Neural cell (in vitro differentiated cells): ENCODE results near the gene PGC.

Experiments
- EZH2 ChIP-seq: fragments of 200-600, 300-800 bp; shearing (Covaris generic), sonication (generic); IDR thresholded peaks from 2 replicates; pipeline ENCODE4 v1.6.1; 2014; ENCODE audit warnings: antibody characterized with exemption, low read length, borderline replicate concordance, mild to moderate bottlenecking; ENCODE audit not compliant: insufficient read depth, poor library complexity, severe bottlenecking
- MXI1 ChIP-seq: fragments of 450-650 bp; conservative IDR thresholded peaks from 2 replicates; pipeline ENCODE4 v1.6.1; 2014; ENCODE audit warnings: antibody characterized with exemption, mild to moderate bottlenecking; ENCODE audit not compliant: poor library complexity, severe bottlenecking
- TF ChIP-seq, protein P1 (sequence below): fragments of 450-650 bp; IDR thresholded peaks from 2 replicates; pipeline ENCODE4 v1.5.1; 2014; ENCODE audit warnings: antibody characterized with exemption, mild to moderate bottlenecking, moderate library complexity; ENCODE audit not compliant: poor library complexity, severe bottlenecking

DNA sequence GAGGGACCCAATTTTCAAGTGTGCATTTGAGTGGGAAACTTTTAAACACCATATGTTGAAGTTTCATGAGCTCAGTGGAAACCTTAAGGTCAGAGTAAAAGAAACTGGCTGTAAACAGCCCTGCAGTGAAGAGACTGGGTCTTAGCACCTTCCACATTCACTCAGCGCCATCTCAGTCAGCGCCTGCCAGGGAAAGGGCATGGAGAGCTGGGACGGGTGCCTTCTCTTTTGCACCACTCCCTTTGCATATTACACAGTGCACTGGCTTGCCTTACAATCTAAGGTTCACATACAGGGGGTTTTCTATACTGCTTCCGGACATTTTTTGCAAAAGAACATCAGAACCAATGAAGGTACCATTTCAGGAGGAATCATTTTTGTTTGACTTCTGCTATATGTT is 44.8 kb upstream of the PGC start:
- TF ChIP-seq, protein P1, sequence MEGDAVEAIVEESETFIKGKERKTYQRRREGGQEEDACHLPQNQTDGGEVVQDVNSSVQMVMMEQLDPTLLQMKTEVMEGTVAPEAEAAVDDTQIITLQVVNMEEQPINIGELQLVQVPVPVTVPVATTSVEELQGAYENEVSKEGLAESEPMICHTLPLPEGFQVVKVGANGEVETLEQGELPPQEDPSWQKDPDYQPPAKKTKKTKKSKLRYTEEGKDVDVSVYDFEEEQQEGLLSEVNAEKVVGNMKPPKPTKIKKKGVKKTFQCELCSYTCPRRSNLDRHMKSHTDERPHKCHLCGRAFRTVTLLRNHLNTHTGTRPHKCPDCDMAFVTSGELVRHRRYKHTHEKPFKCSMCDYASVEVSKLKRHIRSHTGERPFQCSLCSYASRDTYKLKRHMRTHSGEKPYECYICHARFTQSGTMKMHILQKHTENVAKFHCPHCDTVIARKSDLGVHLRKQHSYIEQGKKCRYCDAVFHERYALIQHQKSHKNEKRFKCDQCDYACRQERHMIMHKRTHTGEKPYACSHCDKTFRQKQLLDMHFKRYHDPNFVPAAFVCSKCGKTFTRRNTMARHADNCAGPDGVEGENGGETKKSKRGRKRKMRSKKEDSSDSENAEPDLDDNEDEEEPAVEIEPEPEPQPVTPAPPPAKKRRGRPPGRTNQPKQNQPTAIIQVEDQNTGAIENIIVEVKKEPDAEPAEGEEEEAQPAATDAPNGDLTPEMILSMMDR: no peak
- TF ChIP-seq EZH2: no peak
- no peak for TF ChIP-seq MXI1
